Astrocyte of the hippocampus (primary cell): ENCODE results near the gene RNGTT.

Experiments
- DNase-seq: peaks from one replicate; pipeline ENCODE4 v3.0.0; 2011; ENCODE audit warnings: low read depth, low spot score

Gene RNGTT

GRCh38 chr6:88561034-88561953 lies 402.1 kb downstream of the RNGTT start:
- no peak for DNase-seq
